ENCODE measurements around the gene PRIMA1. TPM values are rescaled to one million over a fixed set of nuclear protein-coding genes. Genes with fewer than 3 reads are reported as not detected.

PRIMA1 gene
- total RNA-seq, 1 experiment from 2014 or later: 0.24 TPM

GRCh38 chr14:93797071-93797470 lies 8.8 kb upstream of the PRIMA1 start:
- no peak for DNase-seq (ENCODE audit: low read depth)

- DNase-seq (ENCODE audit: low read depth): no peak
Observed at GRCh38 chr14:93794756-93795155, 6.5 kb upstream of the PRIMA1 start.

- no peak for DNase-seq (ENCODE audit: low read depth)
Observed at GRCh38 chr14:93793555-93794324, 5.5 kb upstream of the PRIMA1 start.

- DNase-seq (ENCODE audit: low read depth): no peak
Observed at GRCh38 chr14:93792391-93792790, 4.1 kb upstream of the PRIMA1 start.

- DNase-seq (ENCODE audit: low read depth): no peak
Observed at GRCh38 chr14:93790966-93791365, 2.7 kb upstream of the PRIMA1 start.

GRCh38 chr14:93789228-93790130 lies 1.2 kb upstream of the PRIMA1 start:
- DNase-seq (ENCODE audit: low read depth): no peak

DNA sequence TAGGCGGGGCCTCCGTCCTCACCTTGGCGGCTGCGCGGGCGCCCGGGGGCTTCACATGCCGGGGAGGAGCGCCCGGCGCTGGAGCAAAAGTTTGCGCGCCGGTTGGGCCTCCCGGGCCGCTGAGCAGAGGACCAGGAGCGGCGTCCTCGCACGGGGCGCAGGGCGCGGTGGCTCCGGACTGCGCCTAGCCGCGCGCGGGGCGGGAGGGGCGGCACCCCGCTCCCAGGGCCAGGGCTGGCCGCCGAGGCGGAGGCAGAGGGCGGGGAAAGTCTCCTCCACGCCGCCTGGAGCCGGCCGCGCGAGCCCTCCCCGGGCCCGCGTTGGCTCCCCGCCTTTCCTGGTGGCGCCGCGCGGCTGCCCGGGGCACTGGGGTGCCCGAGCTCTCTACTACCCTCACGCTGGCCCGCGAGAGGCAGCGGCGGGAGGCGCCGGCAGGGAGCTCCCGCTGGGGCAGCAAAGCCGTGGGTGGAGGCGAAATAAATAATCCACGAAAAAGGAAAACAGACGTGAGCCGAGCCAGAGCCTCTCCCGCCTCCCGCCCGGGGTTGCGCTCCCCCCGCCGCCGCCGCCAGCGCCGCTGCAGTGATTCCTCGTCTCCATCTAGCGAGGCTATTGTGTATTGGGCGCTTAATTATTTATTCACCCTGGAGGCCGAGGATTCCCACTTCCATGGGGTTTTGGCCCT lies 400 bp upstream of the PRIMA1 start:
- DNase-seq (ENCODE audit: low read depth): no peak

DNA sequence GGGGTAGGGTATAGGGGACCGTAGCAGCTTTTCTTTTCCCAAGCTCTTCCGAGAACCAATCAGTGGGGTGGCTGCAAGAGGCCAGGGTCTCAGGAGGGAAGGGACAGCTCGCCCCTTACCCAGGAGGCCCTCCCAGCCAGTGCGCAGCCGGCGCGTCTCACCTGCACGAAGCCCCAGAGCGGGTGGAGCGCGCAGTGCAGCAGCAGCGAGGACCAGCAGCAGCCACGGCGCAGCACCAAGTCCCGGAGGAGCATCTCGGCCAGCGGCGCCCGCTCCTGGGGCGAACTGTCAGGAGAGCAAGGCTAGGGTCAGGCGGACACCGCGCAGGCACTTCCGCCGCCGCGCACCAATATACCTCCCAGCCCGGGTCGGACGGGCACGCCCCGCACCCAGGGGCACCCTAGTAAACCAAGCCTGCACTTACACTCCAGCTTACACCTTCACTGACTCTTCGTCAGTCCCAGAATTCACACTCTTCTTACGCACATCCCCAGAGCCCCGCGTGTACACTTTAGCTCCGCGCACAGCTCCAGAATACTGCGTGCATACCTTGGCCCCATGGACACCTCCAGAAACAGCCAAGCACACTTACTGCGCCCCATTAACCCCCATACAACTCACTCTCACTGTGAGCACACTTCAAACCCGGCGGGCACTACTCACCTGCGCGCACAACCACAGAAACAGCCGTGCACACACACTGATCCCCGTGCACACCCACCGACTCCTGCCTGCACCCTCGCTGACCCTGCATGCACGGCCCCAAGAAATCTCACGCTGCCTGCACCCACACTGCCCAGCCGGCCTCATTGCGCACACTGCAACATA lies 606 bp downstream of the PRIMA1 start:
- DNase-seq (ENCODE audit: low read depth): no peak

DNA sequence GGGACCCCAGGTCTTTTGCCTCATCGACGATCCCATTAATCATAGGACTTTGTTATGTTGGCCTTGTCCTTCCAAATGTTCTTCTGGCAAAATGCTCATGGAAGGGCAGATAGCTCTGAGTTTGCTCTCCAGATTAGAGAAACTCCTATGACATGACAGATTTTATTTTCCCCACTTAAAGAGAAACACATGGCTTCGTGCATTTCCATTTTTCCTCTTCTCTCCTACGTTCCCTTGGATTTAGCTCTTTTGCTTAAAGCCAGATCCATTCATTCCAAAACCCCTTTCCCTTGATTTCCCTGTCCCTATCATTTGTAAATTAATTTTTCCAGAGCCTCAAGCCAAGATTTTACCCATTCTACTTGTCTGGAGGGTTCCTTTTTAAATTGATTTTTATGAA lies 2.9 kb downstream of the PRIMA1 start:
- no peak for DNase-seq (ENCODE audit: low read depth)

DNA sequence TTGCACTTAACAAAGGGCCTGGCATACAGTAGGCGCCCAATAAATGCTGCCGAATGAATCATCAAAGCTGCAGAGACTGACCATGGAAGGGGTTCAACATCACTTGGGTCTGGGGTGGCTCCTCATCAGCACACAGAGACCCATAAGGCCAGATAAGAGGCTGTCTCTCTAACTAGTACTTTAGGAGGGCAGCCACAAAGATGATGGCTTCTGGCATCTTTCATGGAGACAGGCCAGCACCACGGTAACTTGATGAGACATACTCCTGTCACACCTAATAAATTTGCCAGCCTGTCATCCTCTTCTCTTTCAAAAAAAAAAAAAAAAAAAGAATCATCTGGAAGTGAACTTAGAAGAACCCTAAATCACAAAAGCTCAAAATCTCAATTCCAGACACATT lies 3.4 kb downstream of the PRIMA1 start:
- no peak for DNase-seq (ENCODE audit: low read depth)

GRCh38 chr14:93780813-93781400 lies 7.4 kb downstream of the PRIMA1 start:
- no peak for DNase-seq (ENCODE audit: low read depth)

GRCh38 chr14:93778856-93779629 lies 9.2 kb downstream of the PRIMA1 start:
- DNase-seq (ENCODE audit: low read depth): no peak

- no peak for DNase-seq (ENCODE audit: low read depth)
Observed at GRCh38 chr14:93778453-93778852, 9.8 kb downstream of the PRIMA1 start.

GRCh38 chr14:93775744-93776143 lies 12.5 kb downstream of the PRIMA1 start:
- no peak for DNase-seq (ENCODE audit: low read depth)

GRCh38 chr14:93775158-93775557 lies 13.1 kb downstream of the PRIMA1 start:
- no peak for DNase-seq (ENCODE audit: low read depth)

GRCh38 chr14:93772263-93772662 lies 16.0 kb downstream of the PRIMA1 start:
- no peak for DNase-seq (ENCODE audit: low read depth)

DNA sequence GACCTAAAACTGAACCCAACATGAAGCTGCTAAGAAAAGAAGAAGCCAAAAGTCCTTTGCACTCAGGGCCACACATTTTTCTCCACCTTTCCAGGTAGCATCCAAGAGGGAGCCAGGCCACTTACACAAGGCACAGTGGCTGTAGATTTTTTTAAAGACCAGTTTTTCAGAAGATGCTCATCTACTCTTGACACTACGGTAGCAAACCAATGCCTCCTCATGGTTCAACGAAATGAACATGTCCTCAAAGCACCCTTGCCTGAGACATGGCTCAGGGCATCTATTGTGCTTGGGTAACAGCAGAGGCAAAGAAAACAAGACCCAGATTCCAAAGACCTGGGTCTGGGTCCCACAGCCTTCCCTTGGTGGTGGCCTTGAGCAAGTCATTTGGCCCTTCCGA lies 22.3 kb downstream of the PRIMA1 start:
- no peak for DNase-seq (ENCODE audit: low read depth)

DNA sequence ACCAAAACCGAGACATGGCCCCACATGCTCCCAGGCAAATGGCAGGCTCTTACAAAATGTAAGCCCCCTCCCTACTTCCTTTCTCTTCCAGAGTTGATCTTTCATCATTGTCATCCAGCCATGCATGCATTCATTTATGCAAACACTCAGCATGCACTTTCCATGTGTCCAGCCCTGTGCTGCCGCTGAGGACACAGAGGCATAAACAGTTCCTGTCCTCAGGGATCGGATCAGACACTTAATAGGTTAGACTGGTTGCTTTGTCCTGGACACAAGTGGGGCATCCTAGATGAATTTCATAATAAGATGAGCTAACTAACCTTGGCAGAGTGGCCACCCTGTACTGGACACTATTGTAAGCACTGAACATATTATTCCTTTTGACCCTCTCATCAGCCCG lies 23.1 kb downstream of the PRIMA1 start:
- DNase-seq (ENCODE audit: low read depth): no peak

- DNase-seq (ENCODE audit: low read depth): no peak
Observed at GRCh38 chr14:93764211-93764659, 24.1 kb downstream of the PRIMA1 start.

- no peak for DNase-seq (ENCODE audit: low read depth)
Observed at GRCh38 chr14:93759719-93760307, 28.5 kb downstream of the PRIMA1 start.
